Aortic smooth muscle cell (primary cell): Measurements from ENCODE around the gene SLC17A3. TPM values are rescaled to one million over a fixed set of nuclear protein-coding genes. Genes with fewer than 3 reads are reported as not detected.

ENCODE experiments used
- total RNA-seq: library from RNA; depleted of rRNA; stranded (reverse); fragments of >200 nt; gene quantifications from 2 replicates; pipeline ENCODE4 v1.2.3, GENCODE V29; 2014

The SLC17A3 gene
- total RNA-seq = not detected in 2 replicates

GRCh38 chr6:25874118-25874517, at the start of gene SLC17A3:
Gene SLC17A3, minus strand, starts transcription at chr6:25874243. Its CDS starts 5,856 bp downstream, at chr6:25868387.

GRCh38 chr6:25831532-25832306, 42.3 kb downstream of the SLC17A3 start, which contains the start of gene SLC17A1:
Gene SLC17A1, minus strand, starts transcription at chr6:25832052. Its CDS starts 1,495 bp downstream, at chr6:25830557.

Other genes starting within 250 kb of the SLC17A3 start
- gene SCGN, start 222.0 kb downstream of the SLC17A3 start, total RNA-seq = not detected in 2 replicates
- gene SLC17A4, start 119.5 kb downstream of the SLC17A3 start, total RNA-seq = not detected in 2 replicates
- gene SLC17A1, start 42.2 kb downstream of the SLC17A3 start, total RNA-seq = not detected in 2 replicates
- not detected in 2 replicates for gene SLC17A2, start 56.4 kb upstream of the SLC17A3 start, total RNA-seq
- 10.2 and 13.6 TPM in 2 replicates for gene TRIM38, start 88.6 kb upstream of the SLC17A3 start, total RNA-seq
- 16.8 and 18.8 TPM in 2 replicates for gene HFE, start 213.2 kb upstream of the SLC17A3 start, total RNA-seq